GM12878 (cell line): Measurements from ENCODE around the gene MMRN2. TPM values are rescaled to one million over a fixed set of nuclear protein-coding genes. Genes with fewer than 3 reads are reported as not detected.
A peak's percentile ranks its signal among the peaks of the same experiment; 100 is the strongest.

ENCODE experiments used
- ATAC-seq: fragments of 200-7000 bp; cut with Tn5 transposase; 3 replicates; pipeline ENCODE4 v1.9.1; 2020; ENCODE audit warnings: mild to moderate bottlenecking, moderate library complexity
- BruUV-seq: library from RNA; stranded (reverse); fragments of 400-500 nt; replicated peaks from 2 replicates; lab custom pipeline; 2021; lab: Mats Ljungman, UMichigan
- CTCF ChIA-PET: fragments of 300-600 bp; sonication (Branson Sonifier 250); formaldehyde crosslinking; extraction: SDS; loops from one replicate; lab custom pipeline; 2021; ENCODE audit warnings: inconsistent platforms; lab: Yijun Ruan, JAX
- POLR2A ChIA-PET: fragments of 350-600 bp; formaldehyde crosslinking; extraction: SDS; loops from one replicate; lab custom pipeline; 2021; ENCODE audit warnings: inconsistent platforms; lab: Charles Lee
- RAD21 ChIA-PET: fragments of 300-600 bp; sonication (Branson Sonifier 250); formaldehyde crosslinking; loops from one replicate; lab custom pipeline; 2023; ENCODE audit warnings: antibody characterized with exemption; ENCODE audit not compliant: unreplicated experiment; lab: Charles Lee
- SMC1A ChIA-PET: fragments of 300-600 bp; sonication (Branson Sonifier 250); formaldehyde crosslinking; loops from one replicate; lab custom pipeline; 2023; ENCODE audit not compliant: unreplicated experiment, uncharacterized antibody; lab: Charles Lee
- DNase-seq: peaks from one replicate; pipeline ENCODE4 v3.0.0-alpha.2; 2011; ENCODE audit warnings: low read depth, low spot score
- FAIRE-seq: peaks from 3 replicates; lab custom pipeline; 2011; peaks lifted over from hg19 to GRCh38; lab: Jason Lieb, UNC
- H2AFZ ChIP-seq: 2 replicates; pipeline ENCODE4 v1.6.0; 2011; ENCODE audit warnings: low read depth, low read length, control low read depth; ENCODE audit not compliant: control insufficient read depth
- H3K27ac ChIP-seq: 2 replicates; pipeline ENCODE4 v1.5.1; 2011; ENCODE audit warnings: control low read depth; ENCODE audit not compliant: control insufficient read depth, insufficient read depth
- H3K27me3 ChIP-seq, 2 experiments: replicated peaks in 1 of 2; 2 replicates each; pipeline versions ENCODE4 v1.6.0 to v1.6.1; 2011; ENCODE audit warnings: low read length in 1 of 2; ENCODE audit not compliant: control insufficient read depth in 2 of 2, insufficient read depth in 2 of 2
- H3K36me3 ChIP-seq, 2 experiments: 2 replicates each; pipeline ENCODE4 v1.5.1; 2011; ENCODE audit warnings: low read length in 1 of 2; ENCODE audit not compliant: control insufficient read depth in 2 of 2, insufficient read depth in 2 of 2
- H3K4me1 ChIP-seq: 2 replicates; pipeline ENCODE4 v1.6.1; 2011; ENCODE audit warnings: mild to moderate bottlenecking, low read length, moderate library complexity, mixed read lengths; ENCODE audit not compliant: control insufficient read depth, insufficient read depth
- H3K4me2 ChIP-seq: 2 replicates; pipeline ENCODE4 v1.6.0; 2011; ENCODE audit warnings: control low read depth; ENCODE audit not compliant: control insufficient read depth, insufficient read depth
- H3K4me3 ChIP-seq: fragments of 200-600 bp; sonication (generic); 2 replicates; pipeline ENCODE4 v1.5.1; 2016
- H3K79me2 ChIP-seq: 2 replicates; pipeline ENCODE4 v1.6.0; 2011; ENCODE audit warnings: low read length; ENCODE audit not compliant: control insufficient read depth, insufficient read depth
- H3K9ac ChIP-seq: 2 replicates; pipeline ENCODE4 v1.8.0; 2011; ENCODE audit warnings: low read length, control low read depth, mixed read lengths; ENCODE audit not compliant: control insufficient read depth, insufficient read depth
- H3K9me3 ChIP-seq: replicated peaks from 3 replicates; pipeline ENCODE4 v1.5.1; 2011; ENCODE audit warnings: mild to moderate bottlenecking, low read length; ENCODE audit not compliant: control insufficient read depth, insufficient read depth
- H4K20me1 ChIP-seq: 2 replicates; pipeline ENCODE4 v1.6.0; 2011; ENCODE audit not compliant: control insufficient read depth, insufficient read depth
- BHLHE40 ChIP-seq, 2 experiments: fragments of 450-650 bp in 1 of 2; IDR thresholded peaks; 2 replicates each; pipeline ENCODE4 v1.6.1; 2011 to 2017; ENCODE audit warnings: low read depth in 2 of 2, borderline replicate concordance in 1 of 2, improper control_type of control experiment in 1 of 2, low read length in 1 of 2, mild to moderate bottlenecking in 1 of 2
- CREB1 ChIP-seq: IDR thresholded peaks from 2 replicates; pipeline ENCODE4 v1.6.1; 2012; ENCODE audit warnings: low read depth, mild to moderate bottlenecking, inconsistent platforms
- MEF2A ChIP-seq: IDR thresholded peaks from 2 replicates; pipeline ENCODE4 v1.6.1; 2011; ENCODE audit warnings: low read depth, mild to moderate bottlenecking, low read length, moderate library complexity; ENCODE audit not compliant: insufficient read depth
- PML ChIP-seq: IDR thresholded peaks from 2 replicates; pipeline ENCODE4 v1.6.1; 2012; ENCODE audit warnings: low read length, inconsistent platforms
- POLR2A ChIP-seq: IDR thresholded peaks from 2 replicates; pipeline ENCODE4 v1.6.1; 2011; ENCODE audit warnings: low read depth, mild to moderate bottlenecking, low read length
- RUNX3 ChIP-seq: IDR thresholded peaks from 2 replicates; pipeline ENCODE4 v1.6.1; 2012; ENCODE audit warnings: low read length, inconsistent platforms
- SIX5 ChIP-seq: IDR thresholded peaks from 2 replicates; pipeline ENCODE4 v1.6.1; 2011; ENCODE audit warnings: mild to moderate bottlenecking, low read depth, low read length, moderate library complexity; ENCODE audit not compliant: severe bottlenecking
- WGBS: methylation state at CpG from one replicate; pipeline ENCODE4 v1.1.6; 2016; ENCODE audit warnings: low lambda C conversion rate; ENCODE audit not compliant: insufficient replicate concordance, insufficient coverage; ENCODE audit errors: missing lambda C conversion rate; 5-methylcytosine and 5-hydroxymethylcytosine counted together
- in situ Hi-C: fragments of 300-500 bp; cut with MboI; formaldehyde crosslinking; loops from 9 replicates; pipeline ENCODE4 v1.14.3; 2018; ENCODE audit warnings: mixed read lengths
- intact Hi-C: fragments of 100-400 bp; cut with micrococcal nuclease; formaldehyde crosslinking; loops from one replicate; pipeline ENCODE4 v1.14.2; 2022; ENCODE audit not compliant: unreplicated experiment
- polyA plus RNA-seq, 11 experiments: library from polyadenylated mRNA; depleted of rRNA in 4 of 11; unstranded in 6 of 11; stranded (reverse) in 5 of 11; fragments of >200 nt; fragmentation: Nextera tagmentation in 4 of 11; fragmentation: Illumina TruSeq in 1 of 11; extraction: Ambion mirVana in 4 of 11; extraction: Trizol in 1 of 11; gene quantifications; 1 replicate in 1 of 11; 2 replicates in 10 of 11; pipeline versions ENCODE4 v1.2.1 to v1.2.3, GENCODE V29; 2011 to 2016; ENCODE audit warnings: inconsistent platforms in 2 of 11, missing spikeins in 2 of 11, low read depth in 1 of 11
- total RNA-seq, 4 experiments: library from RNA; depleted of rRNA in 3 of 4; stranded (reverse); fragments of >200 nt in 3 of 4; fragmentation: Illumina TruSeq in 1 of 4; extraction: Trizol in 1 of 4; gene quantifications; 2 replicates each; pipeline versions ENCODE4 v1.2.1 to v1.2.3, GENCODE V29; 2013 to 2021
- TF ChIP-seq, protein P1 (sequence below): fragments of 450-650 bp; formaldehyde crosslinking; IDR thresholded peaks from 2 replicates; pipeline ENCODE4 v1.5.0; 2022; ENCODE audit warnings: mild to moderate bottlenecking, missing genetic modification characterization
- TF ChIP-seq, protein P2 (sequence below): fragments of 450-650 bp; IDR thresholded peaks from 2 replicates; pipeline ENCODE4 v1.6.1; 2017; ENCODE audit warnings: borderline replicate concordance
- TF ChIP-seq, protein P3 (sequence below): fragments of 450-650 bp; IDR thresholded peaks from 2 replicates; pipeline ENCODE4 v1.6.1; 2016; ENCODE audit warnings: mild to moderate bottlenecking
- TF ChIP-seq, protein P4 (sequence below): fragments of 450-650 bp; IDR thresholded peaks from 2 replicates; pipeline ENCODE4 v1.6.1; 2018; ENCODE audit warnings: mild to moderate bottlenecking, low read depth, moderate library complexity; ENCODE audit not compliant: partially characterized antibody

MMRN2 gene
- total and polyA plus RNA-seq, 10 of the 15 experiments (the other 5 are each of a cell fraction or from before 2014, with no cell fraction given): 0.09 to 1.0 (median 0.54) TPM; not detected in 3

DNA sequence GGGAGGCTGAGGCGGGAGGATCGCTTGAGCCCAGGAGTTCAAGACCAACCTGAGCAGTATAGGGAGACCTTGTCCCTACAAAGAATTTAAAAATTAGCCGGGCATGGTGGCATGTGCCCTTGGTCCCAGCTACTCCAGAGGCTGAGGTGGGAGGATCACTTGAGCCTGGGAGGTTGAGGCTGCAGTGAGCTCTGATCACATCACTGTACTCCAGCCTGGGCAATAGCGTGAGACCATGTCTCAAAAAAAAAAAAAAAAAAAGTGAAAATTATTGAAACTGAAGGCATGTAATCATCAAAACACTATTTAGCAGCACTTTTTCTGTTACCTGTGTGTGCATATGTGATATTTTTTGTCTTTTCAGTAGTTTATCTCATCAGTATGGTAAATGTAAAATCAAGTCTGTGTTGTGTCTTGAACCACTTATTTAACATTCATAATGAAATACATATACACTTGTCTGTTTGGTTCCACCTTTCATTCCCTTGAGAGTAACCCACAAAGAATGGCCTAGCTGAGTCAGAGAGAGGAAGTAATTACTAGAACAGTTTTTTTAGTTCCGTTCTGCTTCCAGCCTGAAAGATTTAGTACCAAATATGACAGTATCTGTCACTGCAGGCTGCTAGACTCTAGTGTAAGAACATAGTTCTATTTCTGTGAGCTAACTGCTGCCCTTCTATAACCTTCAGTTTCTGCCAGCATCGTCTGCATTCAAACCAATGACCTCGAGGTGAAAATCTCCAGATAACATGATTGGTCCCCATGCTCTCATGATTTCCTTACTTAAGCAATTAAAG is 68.6 kb downstream of the MMRN2 start:
- 41% methylated on average over 7 of the region's 7 CpGs for WGBS
- ATAC-seq (peak; percentile 99), FAIRE-seq (peak; percentile 95), DNase-seq (peak; percentile 88)
- Histone ChIP-seq H4K20me1 (no peaks in the 10 kb centered on the region), H3K36me3 (no peaks in the 10 kb centered on the region; a peak in 2 of 4 replicates), H3K4me2 (peak overlapping the region; percentile 56), H3K4me3 (no peak overlapping the region), H3K4me1 (peaks cover 6% of the 10 kb centered on the region; the same call in 1 of the 2 replicates), H3K27me3 (no peaks in the 10 kb centered on the region), H3K9ac (no peak overlapping the region), H3K9me3 (no peaks in the 10 kb centered on the region), H3K79me2 (no peaks in the 10 kb centered on the region), H2AFZ (peak overlapping the region; percentile 21; the same call in 1 of the 2 replicates), H3K27ac (peak overlapping the region; percentile 45)
- SMC1A ChIA-PET: interaction anchor here (0.5 to 2.0 kb wide), 12 partner anchors 10 to 247 kb away, joined by 3 to 11 read pairs (median 4); no protein-coding TSS in a partner anchor
- no TSS peak for BruUV-seq
- CTCF ChIA-PET: interaction anchor here (1.1 to 2.9 kb wide), 5 partner anchors 11 to 200 kb away, joined by 3 to 16 read pairs (median 4); no protein-coding TSS in a partner anchor
- RAD21 ChIA-PET: interaction anchor here (0.7 to 3.4 kb wide), 8 partner anchors 9 to 497 kb away, joined by 3 to 12 read pairs (median 4); no protein-coding TSS in a partner anchor
- in situ Hi-C loops: no loop called here
- intact Hi-C loops: no loop called here
- POLR2A ChIA-PET: interaction anchor here (1.5 kb wide), 1 partner anchor 133 kb away, joined by 3 read pairs; the partner anchor contains the start of gene BMPR1A
- TF ChIP-seq SIX5 (no peak), POLR2A (no peak), PML (no peak), MEF2A (peak; percentile 74; the same call in 1 of the 2 replicates), BHLHE40 (IDR thresholded peaks at IDR 0.05; ENCODE audit: borderline replicate concordance in 1 of 2, low read depth in 2 of 2, low read length in 1 of 2) (peak in 1 of 2 experiments; percentile 19; a peak in 1 of 4 replicates), RUNX3 (peak; percentile 97), CREB1 (peak; percentile 49; the same call in 1 of the 2 replicates)
- TF ChIP-seq, protein P1, sequence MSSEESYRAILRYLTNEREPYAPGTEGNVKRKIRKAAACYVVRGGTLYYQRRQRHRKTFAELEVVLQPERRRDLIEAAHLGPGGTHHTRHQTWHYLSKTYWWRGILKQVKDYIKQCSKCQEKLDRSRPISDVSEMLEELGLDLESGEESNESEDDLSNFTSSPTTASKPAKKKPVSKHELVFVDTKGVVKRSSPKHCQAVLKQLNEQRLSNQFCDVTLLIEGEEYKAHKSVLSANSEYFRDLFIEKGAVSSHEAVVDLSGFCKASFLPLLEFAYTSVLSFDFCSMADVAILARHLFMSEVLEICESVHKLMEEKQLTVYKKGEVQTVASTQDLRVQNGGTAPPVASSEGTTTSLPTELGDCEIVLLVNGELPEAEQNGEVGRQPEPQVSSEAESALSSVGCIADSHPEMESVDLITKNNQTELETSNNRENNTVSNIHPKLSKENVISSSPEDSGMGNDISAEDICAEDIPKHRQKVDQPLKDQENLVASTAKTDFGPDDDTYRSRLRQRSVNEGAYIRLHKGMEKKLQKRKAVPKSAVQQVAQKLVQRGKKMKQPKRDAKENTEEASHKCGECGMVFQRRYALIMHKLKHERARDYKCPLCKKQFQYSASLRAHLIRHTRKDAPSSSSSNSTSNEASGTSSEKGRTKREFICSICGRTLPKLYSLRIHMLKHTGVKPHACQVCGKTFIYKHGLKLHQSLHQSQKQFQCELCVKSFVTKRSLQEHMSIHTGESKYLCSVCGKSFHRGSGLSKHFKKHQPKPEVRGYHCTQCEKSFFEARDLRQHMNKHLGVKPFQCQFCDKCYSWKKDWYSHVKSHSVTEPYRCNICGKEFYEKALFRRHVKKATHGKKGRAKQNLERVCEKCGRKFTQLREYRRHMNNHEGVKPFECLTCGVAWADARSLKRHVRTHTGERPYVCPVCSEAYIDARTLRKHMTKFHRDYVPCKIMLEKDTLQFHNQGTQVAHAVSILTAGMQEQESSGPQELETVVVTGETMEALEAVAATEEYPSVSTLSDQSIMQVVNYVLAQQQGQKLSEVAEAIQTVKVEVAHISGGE (CRISPR knock-in tag): no peak
- TF ChIP-seq, protein P2, sequence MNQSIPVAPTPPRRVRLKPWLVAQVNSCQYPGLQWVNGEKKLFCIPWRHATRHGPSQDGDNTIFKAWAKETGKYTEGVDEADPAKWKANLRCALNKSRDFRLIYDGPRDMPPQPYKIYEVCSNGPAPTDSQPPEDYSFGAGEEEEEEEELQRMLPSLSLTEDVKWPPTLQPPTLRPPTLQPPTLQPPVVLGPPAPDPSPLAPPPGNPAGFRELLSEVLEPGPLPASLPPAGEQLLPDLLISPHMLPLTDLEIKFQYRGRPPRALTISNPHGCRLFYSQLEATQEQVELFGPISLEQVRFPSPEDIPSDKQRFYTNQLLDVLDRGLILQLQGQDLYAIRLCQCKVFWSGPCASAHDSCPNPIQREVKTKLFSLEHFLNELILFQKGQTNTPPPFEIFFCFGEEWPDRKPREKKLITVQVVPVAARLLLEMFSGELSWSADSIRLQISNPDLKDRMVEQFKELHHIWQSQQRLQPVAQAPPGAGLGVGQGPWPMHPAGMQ: no peak
- TF ChIP-seq, protein P3, sequence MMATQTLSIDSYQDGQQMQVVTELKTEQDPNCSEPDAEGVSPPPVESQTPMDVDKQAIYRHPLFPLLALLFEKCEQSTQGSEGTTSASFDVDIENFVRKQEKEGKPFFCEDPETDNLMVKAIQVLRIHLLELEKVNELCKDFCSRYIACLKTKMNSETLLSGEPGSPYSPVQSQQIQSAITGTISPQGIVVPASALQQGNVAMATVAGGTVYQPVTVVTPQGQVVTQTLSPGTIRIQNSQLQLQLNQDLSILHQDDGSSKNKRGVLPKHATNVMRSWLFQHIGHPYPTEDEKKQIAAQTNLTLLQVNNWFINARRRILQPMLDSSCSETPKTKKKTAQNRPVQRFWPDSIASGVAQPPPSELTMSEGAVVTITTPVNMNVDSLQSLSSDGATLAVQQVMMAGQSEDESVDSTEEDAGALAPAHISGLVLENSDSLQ: peak; percentile 69; the same call in 1 of the 2 replicates
- TF ChIP-seq, protein P4, sequence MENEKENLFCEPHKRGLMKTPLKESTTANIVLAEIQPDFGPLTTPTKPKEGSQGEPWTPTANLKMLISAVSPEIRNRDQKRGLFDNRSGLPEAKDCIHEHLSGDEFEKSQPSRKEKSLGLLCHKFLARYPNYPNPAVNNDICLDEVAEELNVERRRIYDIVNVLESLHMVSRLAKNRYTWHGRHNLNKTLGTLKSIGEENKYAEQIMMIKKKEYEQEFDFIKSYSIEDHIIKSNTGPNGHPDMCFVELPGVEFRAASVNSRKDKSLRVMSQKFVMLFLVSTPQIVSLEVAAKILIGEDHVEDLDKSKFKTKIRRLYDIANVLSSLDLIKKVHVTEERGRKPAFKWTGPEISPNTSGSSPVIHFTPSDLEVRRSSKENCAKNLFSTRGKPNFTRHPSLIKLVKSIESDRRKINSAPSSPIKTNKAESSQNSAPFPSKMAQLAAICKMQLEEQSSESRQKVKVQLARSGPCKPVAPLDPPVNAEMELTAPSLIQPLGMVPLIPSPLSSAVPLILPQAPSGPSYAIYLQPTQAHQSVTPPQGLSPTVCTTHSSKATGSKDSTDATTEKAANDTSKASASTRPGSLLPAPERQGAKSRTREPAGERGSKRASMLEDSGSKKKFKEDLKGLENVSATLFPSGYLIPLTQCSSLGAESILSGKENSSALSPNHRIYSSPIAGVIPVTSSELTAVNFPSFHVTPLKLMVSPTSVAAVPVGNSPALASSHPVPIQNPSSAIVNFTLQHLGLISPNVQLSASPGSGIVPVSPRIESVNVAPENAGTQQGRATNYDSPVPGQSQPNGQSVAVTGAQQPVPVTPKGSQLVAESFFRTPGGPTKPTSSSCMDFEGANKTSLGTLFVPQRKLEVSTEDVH: no peak
